Gastroesophageal sphincter (tissue), 4 donors: Measurements from ENCODE around the gene STX19. TPM values are rescaled to one million over a fixed set of nuclear protein-coding genes. Genes with fewer than 3 reads are reported as not detected.

ENCODE experiments used
- ATAC-seq: fragments of 150-250 bp; one replicate; pipeline ENCODE4 v1.9.1; 2016; ENCODE audit warnings: mild to moderate bottlenecking, moderate library complexity
- H3K27ac ChIP-seq, 4 donors: fragments of 200-600 bp; sonication (generic) in 3 of 4; 1 replicate in 3 of 4; 2 replicates in 1 of 4; pipeline ENCODE4 v1.5.1; 2016 to 2019
- H3K27me3 ChIP-seq: fragments of 200-600 bp; sonication (generic); one replicate; pipeline ENCODE4 v1.5.1; 2019
- H3K36me3 ChIP-seq, 2 donors: fragments of 200-600 bp; sonication (generic); one replicate each; pipeline ENCODE4 v1.5.1; 2019; ENCODE audit warnings: control low read depth in 1 of 2
- H3K4me1 ChIP-seq, 3 donors: fragments of 200-600 bp; sonication (generic); 1 replicate in 2 of 3; 2 replicates in 1 of 3; pipeline ENCODE4 v1.5.1; 2016 to 2019; ENCODE audit warnings: control low read depth in 2 of 3
- H3K4me3 ChIP-seq, 2 donors: fragments of 200-600 bp; sonication (generic); one replicate each; pipeline ENCODE4 v1.5.1; 2019; ENCODE audit warnings: mild to moderate bottlenecking in 1 of 2, moderate library complexity in 1 of 2
- H3K9me3 ChIP-seq, 3 donors: fragments of 200-600 bp; sonication (generic); one replicate each; pipeline ENCODE4 v1.5.1; 2017 to 2019; ENCODE audit warnings: control low read depth in 2 of 3
- CTCF ChIP-seq, 4 experiments: fragments of 200-600 bp in 2 of 4; fragments of 450-650 bp in 2 of 4; sonication (generic) in 1 of 4; IDR thresholded peaks; one replicate each; pipeline ENCODE4 v1.5.1; 2017 to 2019; ENCODE audit warnings: antibody characterized with exemption in 4 of 4, mild to moderate bottlenecking in 2 of 4, moderate library complexity in 2 of 4
- EP300 ChIP-seq: sonication (generic); formaldehyde crosslinking; IDR thresholded peaks from one replicate; pipeline ENCODE4 v1.6.1; 2017; ENCODE audit warnings: antibody characterized with exemption, mild to moderate bottlenecking
- POLR2A ChIP-seq, 2 donors: fragments of 450-650 bp; IDR thresholded peaks; one replicate each; pipeline ENCODE4 v1.6.1; 2017; ENCODE audit warnings: antibody characterized with exemption in 2 of 2, mild to moderate bottlenecking in 2 of 2, moderate library complexity in 1 of 2
- POLR2AphosphoS5 ChIP-seq: sonication (generic); formaldehyde crosslinking; IDR thresholded peaks from one replicate; pipeline ENCODE4 v1.6.1; 2017; ENCODE audit warnings: antibody characterized with exemption
- WGBS, 2 donors: methylation state at CpG; one replicate each; pipeline ENCODE4 v1.1.5; 2018; ENCODE audit warnings: low coverage in 1 of 2; 5-methylcytosine and 5-hydroxymethylcytosine counted together
- total RNA-seq, 4 donors: library from RNA; depleted of rRNA; stranded (reverse); fragments of >200 nt; gene quantifications; one replicate each; pipeline ENCODE4 v1.1.0, GENCODE V29; 2016

STX19 gene
- total RNA-seq, 4 donors from 2014 or later, result 0.74 TPM; not detected in 3

- no peak for TF ChIP-seq POLR2AphosphoS5
- no peak for TF ChIP-seq EP300
- no peak for TF ChIP-seq CTCF (IDR thresholded peaks at IDR 0.05)
- no peak for TF ChIP-seq POLR2A (IDR thresholded peaks at IDR 0.05)
- peaks cover 0 to 38% (median 12%) of the 10 kb centered on the region in 3 donors for H3K4me1 ChIP-seq
- H3K36me3 ChIP-seq, result peaks cover 0 to 38% of the 10 kb centered on the region in 2 donors
- H3K9me3 ChIP-seq, result no peaks in the 10 kb centered on the region
- no peaks in the 10 kb centered on the region for H3K27me3 ChIP-seq
- peak overlapping the region; percentile 66 to 76 for H3K4me3 ChIP-seq
- peak overlapping the region; percentile 90 to 95 (median 92) for H3K27ac ChIP-seq
- ATAC-seq, result no peak
- 38 to 45% methylated on average over 17 of the region's 17 CpGs for WGBS, 2 donors
Measured at GRCh38 chr3:94063496-94064119, 35.2 kb upstream of the STX19 start.

- Histone ChIP-seq H3K9me3 (no peaks in the 10 kb centered on the region), H3K27ac (peak within 1 kb of the TSS; percentile 90 to 95 (median 92)), H3K36me3 (peaks cover 0 to 34% of the 10 kb centered on the region in 2 donors), H3K4me1 (peaks cover 0 to 37% (median 12%) of the 10 kb centered on the region in 3 donors), H3K27me3 (no peaks in the 10 kb centered on the region), H3K4me3 (peak within 1 kb of the TSS; percentile 66 to 76)
- WGBS, 2 donors, result 0 to 1% methylated on average over 12 to 13 of the region's 52 CpGs
- ATAC-seq, result peak; percentile 97
- TF ChIP-seq POLR2A (IDR thresholded peaks at IDR 0.05), result peak in 1 of 2 donors; percentile 28
- no peak for TF ChIP-seq CTCF (IDR thresholded peaks at IDR 0.05)
- no peak for TF ChIP-seq EP300
- peak; percentile 82 for TF ChIP-seq POLR2AphosphoS5
Measured at GRCh38 chr3:94062513-94063404, 34.4 kb upstream of the STX19 start, which contains the start of the genes DHFR2 and NSUN3. Gene DHFR2 (minus strand): TSS chr3:94062916. CDS start chr3:94061511, 1,405 bp downstream. Gene NSUN3 (plus strand): TSS chr3:94063061. CDS start chr3:94063127, 66 bp downstream.

GRCh38 chr3:94061297-94061696 lies 32.9 kb upstream of the STX19 start:
- H3K27ac ChIP-seq, result no peak overlapping the region
- no peak for ATAC-seq
- H3K9me3 ChIP-seq, result no peaks in the 10 kb centered on the region
- peaks cover 0 to 36% (median 12%) of the 10 kb centered on the region in 3 donors for H3K4me1 ChIP-seq
- TF ChIP-seq CTCF (IDR thresholded peaks at IDR 0.05) (no peak), EP300 (no peak), POLR2AphosphoS5 (no peak), POLR2A (IDR thresholded peaks at IDR 0.05) (no peak)
- peaks cover 0 to 21% of the 10 kb centered on the region in 2 donors for H3K36me3 ChIP-seq
- no peaks in the 10 kb centered on the region for H3K27me3 ChIP-seq
- 99% methylated on average over 11 to 12 of the region's 13 CpGs for WGBS, 2 donors
- H3K4me3 ChIP-seq, result no peak overlapping the region

GRCh38 chr3:94050546-94050945 lies 22.1 kb upstream of the STX19 start:
- no peaks in the 10 kb centered on the region for H3K4me1 ChIP-seq
- H3K36me3 ChIP-seq, result peaks cover 0 to 15% of the 10 kb centered on the region in 2 donors
- TF ChIP-seq EP300, result no peak
- TF ChIP-seq POLR2AphosphoS5, result no peak
- TF ChIP-seq POLR2A (IDR thresholded peaks at IDR 0.05), result no peak
- TF ChIP-seq CTCF (IDR thresholded peaks at IDR 0.05), result no peak
- H3K27me3 ChIP-seq, result no peaks in the 10 kb centered on the region
- no peak for ATAC-seq
- H3K9me3 ChIP-seq, result no peaks in the 10 kb centered on the region
- H3K27ac ChIP-seq, result no peak overlapping the region
- H3K4me3 ChIP-seq, result no peak overlapping the region
